ENCODE data around the gene HOXC11.

HOXC11 gene

DNA sequence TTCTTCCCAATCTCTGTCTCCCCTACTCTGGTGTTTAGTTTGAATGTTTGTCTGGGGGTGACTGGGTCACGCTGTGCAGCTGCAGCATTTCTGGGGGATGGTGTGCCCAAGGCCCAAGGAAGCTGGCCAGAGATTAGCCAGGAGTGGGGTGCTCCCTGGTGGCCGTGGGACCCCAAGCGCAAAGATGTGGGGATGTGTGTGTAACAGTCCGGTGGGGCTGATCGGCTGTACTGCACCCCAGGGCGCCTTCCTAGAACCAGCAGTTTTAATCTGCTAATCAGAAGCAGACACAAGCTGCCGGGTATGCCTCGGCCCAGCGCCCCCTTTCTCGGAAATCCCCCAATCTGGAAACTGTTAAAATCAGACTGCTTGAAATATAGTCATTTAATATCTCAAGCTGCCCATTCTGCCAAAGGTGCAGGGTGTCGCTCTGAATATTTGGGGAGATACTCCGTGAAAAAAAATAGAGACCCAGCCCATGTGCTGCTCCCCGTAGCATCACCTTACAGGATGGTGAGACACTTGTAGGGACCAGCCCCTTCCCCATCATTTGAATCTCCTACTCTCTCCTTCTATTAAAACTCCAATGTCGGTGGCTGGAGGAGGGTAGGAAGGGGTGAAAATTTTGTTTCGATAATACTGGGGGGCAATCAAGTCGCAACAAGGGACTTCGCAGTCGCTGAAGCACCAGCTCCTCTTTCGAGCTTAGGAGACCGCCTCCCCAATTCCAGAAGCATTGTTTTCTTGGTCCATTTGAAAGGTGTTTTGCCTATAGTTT is 31.3 kb downstream of the HOXC11 start:
- DNase-seq (ENCODE audit: low read depth): no peak
- TF ChIP-seq, protein P1, sequence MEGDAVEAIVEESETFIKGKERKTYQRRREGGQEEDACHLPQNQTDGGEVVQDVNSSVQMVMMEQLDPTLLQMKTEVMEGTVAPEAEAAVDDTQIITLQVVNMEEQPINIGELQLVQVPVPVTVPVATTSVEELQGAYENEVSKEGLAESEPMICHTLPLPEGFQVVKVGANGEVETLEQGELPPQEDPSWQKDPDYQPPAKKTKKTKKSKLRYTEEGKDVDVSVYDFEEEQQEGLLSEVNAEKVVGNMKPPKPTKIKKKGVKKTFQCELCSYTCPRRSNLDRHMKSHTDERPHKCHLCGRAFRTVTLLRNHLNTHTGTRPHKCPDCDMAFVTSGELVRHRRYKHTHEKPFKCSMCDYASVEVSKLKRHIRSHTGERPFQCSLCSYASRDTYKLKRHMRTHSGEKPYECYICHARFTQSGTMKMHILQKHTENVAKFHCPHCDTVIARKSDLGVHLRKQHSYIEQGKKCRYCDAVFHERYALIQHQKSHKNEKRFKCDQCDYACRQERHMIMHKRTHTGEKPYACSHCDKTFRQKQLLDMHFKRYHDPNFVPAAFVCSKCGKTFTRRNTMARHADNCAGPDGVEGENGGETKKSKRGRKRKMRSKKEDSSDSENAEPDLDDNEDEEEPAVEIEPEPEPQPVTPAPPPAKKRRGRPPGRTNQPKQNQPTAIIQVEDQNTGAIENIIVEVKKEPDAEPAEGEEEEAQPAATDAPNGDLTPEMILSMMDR (conservative IDR thresholded peaks at IDR 0.05; ENCODE audit: low read depth, low read length): no peak
- H3K4me3 ChIP-seq (ENCODE audit: low read length): no peak overlapping the region

DNA sequence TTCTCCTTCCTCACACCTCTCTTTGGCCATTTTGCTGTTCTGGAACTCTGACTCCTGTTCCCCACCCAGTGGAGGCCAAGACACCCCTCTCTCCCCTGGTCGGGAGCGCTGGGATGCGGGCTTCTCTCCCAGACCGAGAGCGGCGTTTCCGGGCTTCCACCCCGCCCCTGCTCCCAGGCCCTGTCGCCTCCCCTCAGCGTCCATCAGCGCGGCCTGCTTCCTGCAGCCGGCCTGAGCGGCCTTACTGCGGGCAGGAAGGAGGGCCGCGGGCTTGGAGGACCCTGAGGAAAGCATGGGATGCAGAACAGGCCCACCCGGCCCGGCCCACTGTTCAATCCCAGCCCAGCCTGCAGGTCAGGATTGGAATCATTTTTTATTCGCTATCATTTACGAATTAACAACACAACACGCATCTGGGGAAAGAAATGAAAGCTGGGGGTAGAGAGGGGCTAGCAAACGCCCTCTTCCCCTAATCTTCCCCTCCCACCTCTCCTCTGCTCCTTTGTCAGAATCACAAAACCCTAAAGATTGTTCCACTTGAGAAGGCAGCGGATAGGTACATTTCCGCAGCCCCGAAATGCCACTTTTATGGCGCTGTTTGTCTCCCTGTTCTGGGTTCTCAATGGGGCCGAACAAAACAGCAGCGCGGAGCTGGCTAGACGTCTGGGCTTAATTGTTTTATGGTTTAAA is 32.1 kb downstream of the HOXC11 start:
- TF ChIP-seq, protein P1 (conservative IDR thresholded peaks at IDR 0.05; ENCODE audit: low read depth, low read length): no peak
- DNase-seq (ENCODE audit: low read depth): no peak
- H3K4me3 ChIP-seq (ENCODE audit: low read length): no peak overlapping the region

DNA sequence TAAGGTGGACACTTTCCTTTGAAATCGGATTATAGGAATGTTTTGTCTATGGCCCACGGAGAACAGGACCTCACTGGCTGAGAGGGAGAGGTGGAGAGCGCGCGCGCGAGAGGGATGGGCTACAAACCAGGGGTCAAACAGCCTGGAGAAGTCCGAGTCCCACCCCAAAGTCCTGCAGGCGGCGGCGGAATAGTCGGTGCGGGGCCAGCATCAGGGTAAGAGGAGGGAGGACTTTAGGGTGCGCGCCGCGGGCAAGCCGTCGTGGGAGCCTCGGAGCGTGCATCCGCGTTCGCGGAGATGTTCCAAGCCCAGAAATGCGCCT is 32.6 kb downstream of the HOXC11 start:
- H3K4me3 ChIP-seq (ENCODE audit: low read length): no peak overlapping the region
- no peak for DNase-seq (ENCODE audit: low read depth)
- TF ChIP-seq, protein P1 (conservative IDR thresholded peaks at IDR 0.05; ENCODE audit: low read depth, low read length): no peak

DNA sequence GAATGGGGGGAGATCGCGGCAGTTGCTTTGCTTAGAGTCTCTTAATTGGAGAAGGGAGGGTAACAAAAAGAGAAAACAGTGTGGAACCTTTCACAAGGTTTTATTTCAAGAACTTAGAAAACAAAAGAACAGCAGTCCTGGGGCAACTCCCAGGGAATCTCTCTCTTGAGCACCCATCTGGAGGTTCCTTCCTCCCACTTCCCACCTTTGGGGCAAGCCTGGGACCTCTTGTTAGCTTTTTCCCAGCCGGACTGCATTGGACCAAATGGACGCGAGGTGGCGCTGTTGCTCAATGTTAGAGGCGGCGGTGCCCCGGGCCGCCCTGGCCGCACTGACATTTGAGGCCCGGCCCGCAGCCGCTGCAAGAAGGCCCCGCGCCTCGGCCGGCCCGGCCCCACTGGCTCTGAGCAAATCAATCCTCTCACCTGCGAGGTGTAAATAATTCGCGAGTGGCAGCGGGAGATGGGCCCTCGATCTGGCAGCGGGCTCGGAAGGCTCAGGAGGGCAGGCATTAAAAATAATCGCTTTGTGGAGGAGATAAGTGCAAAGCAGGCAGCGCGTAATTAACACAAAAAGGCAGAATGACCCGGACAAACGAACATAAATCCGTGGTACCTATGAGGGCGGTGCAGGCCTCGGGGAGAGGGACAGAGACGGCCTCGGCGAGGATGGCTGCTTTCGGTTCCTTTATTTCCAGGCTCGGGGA is 33.1 kb downstream of the HOXC11 start:
- DNase-seq (ENCODE audit: low read depth): no peak
- TF ChIP-seq, protein P1 (conservative IDR thresholded peaks at IDR 0.05; ENCODE audit: low read depth, low read length): peak; percentile 84
- no peak overlapping the region for H3K4me3 ChIP-seq (ENCODE audit: low read length)

DNA sequence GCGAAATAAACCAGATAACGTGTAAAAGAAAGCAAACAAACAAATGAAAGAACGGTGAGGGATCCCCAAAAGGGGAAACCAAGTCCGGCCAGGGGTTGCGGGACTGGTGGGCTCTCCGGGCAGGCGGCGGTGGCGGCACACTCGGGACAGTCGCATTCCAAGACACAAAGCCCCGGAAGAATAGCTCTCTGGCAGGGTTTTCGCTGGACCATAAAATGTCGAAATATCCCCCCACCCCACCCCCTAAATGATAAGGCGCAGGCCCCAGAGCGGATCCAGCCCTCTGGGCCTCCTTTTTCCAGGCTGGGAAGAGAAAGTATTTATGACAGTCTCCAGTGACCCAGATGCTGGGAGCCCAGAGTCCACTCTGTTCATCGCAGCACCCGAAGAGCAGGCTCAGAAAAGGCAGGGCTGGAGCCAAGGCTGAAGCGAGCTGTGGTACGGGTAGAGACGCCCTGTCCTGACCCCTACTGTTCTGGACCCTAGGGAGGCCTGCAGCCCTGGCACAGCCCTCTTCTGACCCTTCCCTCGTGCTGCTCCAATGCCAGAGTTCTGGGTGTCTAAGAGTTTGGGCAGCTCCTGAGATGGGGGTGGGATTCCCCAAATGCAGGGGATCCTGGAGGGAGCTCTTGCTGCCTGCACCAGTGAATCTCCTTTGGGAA is 33.8 kb downstream of the HOXC11 start:
- DNase-seq (ENCODE audit: low read depth): no peak
- no peak overlapping the region for H3K4me3 ChIP-seq (ENCODE audit: low read length)
- TF ChIP-seq, protein P1 (conservative IDR thresholded peaks at IDR 0.05; ENCODE audit: low read depth, low read length): no peak

DNA sequence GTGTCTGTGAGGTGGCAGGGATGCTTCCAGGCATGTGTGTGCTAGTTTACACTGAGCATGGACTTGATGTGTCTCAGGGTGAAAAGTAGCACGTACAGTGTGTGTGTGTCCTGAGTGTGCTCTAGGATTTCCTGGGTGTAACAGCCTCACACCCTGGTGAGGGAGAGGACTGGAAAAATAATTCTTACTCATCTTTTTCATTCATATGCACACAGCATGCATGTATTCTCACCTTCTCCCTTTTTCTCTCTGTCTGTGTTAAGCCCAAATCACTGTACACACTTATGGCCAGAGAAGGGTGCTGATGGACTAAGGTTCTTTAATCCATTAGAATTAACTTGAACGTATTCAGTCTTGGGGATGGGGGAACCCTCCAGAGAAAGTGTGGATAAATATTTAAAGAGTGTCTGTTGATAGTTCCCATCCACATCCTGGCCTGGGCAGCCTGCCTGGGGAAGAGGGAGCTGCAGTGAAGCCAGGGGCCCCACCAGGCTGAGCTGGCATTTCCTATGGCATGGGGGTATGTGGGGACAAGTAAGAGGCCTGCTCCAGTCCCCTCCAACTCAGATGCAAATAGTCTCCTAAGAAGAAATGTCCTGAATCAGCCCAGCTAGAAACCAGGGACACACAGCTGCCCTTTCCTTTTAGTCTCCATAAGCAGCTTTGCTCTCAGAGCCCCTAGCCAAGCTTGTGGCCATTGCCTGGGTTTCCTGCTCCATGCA is 34.8 kb downstream of the HOXC11 start:
- DNase-seq (ENCODE audit: low read depth): no peak
- TF ChIP-seq, protein P1 (conservative IDR thresholded peaks at IDR 0.05; ENCODE audit: low read depth, low read length): no peak
- no peak overlapping the region for H3K4me3 ChIP-seq (ENCODE audit: low read length)

All from retinal pigment epithelial cell (primary cell).